ENCODE measurements around the gene DEPP1. TPM values are rescaled to one million over a fixed set of nuclear protein-coding genes. Genes with fewer than 3 reads are reported as not detected.

DEPP1 gene
- total and polyA plus RNA-seq, 2 of the 13 experiments (the other 11 are each of a cell fraction or from before 2014, with no cell fraction given) = 14.8 to 270 TPM

DNA sequence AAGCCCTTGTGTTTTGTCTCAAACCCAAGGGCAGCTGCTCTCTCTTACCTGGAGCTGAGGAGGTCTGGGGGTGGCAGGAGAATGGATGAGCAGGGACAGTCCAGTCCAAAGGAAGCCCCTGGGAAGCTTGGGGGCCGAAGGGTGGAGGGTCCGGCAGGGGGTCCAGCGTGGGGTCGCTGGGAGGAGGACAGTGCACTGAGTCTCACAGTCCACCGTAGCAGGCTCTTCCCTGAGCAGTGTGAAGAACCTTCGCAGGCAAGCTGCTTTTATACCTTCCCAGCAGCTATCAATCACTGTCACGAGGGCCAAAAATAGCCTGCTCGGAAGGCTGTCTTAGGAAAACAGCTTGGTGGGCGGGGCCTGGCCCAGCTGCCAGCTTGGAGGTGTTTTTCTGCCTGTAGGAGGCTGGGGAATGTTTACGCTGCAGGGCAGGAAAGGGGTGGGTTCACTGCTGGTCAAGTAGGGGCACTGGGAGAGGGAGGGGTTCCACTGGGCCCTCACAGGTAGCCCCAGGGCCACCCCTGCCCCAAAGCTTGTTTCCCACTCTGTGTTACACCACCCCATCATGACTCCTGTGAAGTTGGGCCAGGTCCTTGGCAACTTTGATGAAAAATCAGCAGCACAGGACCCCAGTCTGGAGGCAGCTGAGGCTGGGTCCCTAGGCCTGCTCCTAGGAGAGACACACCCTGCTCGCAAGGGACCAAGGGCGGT is at the start of gene DEPP1 (continued):
- TF ChIP-seq, protein P1, sequence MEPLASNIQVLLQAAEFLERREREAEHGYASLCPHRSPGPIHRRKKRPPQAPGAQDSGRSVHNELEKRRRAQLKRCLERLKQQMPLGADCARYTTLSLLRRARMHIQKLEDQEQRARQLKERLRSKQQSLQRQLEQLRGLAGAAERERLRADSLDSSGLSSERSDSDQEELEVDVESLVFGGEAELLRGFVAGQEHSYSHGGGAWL (CRISPR knock-in tag; IDR thresholded peaks at IDR 0.05) = peak; percentile 91
- no peak for TF ChIP-seq ZNF570 (CRISPR knock-in tag; IDR thresholded peaks at IDR 0.05; ENCODE audit: borderline replicate concordance)
- TF ChIP-seq SP140L (CRISPR knock-in tag; IDR thresholded peaks at IDR 0.05; ENCODE audit: borderline replicate concordance) = no peak
- TF ChIP-seq GMEB1 (CRISPR knock-in tag; IDR thresholded peaks at IDR 0.05; ENCODE audit: borderline replicate concordance) = peak; percentile 54; the same call in 1 of the 2 replicates
- peak; percentile 95 for TF ChIP-seq BCL6 (CRISPR knock-in tag; IDR thresholded peaks at IDR 0.05)
- peak; percentile 64; the same call in 1 of the 2 replicates for TF ChIP-seq ZNF451 (CRISPR knock-in tag; IDR thresholded peaks at IDR 0.05)
- TF ChIP-seq SUZ12 (IDR thresholded peaks at IDR 0.05; ENCODE audit: low read depth, low read length) = peak; percentile 3; the same call in 1 of the 2 replicates
- TF ChIP-seq, protein P2, sequence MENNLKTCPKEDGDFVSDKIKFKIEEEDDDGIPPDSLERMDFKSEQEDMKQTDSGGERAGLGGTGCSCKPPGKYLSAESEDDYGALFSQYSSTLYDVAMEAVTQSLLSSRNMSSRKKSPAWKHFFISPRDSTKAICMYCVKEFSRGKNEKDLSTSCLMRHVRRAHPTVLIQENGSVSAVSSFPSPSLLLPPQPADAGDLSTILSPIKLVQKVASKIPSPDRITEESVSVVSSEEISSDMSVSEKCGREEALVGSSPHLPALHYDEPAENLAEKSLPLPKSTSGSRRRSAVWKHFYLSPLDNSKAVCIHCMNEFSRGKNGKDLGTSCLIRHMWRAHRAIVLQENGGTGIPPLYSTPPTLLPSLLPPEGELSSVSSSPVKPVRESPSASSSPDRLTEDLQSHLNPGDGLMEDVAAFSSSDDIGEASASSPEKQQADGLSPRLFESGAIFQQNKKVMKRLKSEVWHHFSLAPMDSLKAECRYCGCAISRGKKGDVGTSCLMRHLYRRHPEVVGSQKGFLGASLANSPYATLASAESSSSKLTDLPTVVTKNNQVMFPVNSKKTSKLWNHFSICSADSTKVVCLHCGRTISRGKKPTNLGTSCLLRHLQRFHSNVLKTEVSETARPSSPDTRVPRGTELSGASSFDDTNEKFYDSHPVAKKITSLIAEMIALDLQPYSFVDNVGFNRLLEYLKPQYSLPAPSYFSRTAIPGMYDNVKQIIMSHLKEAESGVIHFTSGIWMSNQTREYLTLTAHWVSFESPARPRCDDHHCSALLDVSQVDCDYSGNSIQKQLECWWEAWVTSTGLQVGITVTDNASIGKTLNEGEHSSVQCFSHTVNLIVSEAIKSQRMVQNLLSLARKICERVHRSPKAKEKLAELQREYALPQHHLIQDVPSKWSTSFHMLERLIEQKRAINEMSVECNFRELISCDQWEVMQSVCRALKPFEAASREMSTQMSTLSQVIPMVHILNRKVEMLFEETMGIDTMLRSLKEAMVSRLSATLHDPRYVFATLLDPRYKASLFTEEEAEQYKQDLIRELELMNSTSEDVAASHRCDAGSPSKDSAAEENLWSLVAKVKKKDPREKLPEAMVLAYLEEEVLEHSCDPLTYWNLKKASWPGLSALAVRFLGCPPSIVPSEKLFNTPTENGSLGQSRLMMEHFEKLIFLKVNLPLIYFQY (CRISPR knock-in tag; IDR thresholded peaks at IDR 0.05; ENCODE audit: borderline replicate concordance) = peak; percentile 92
- peak; percentile 83; the same call in 1 of the 2 replicates for TF ChIP-seq ZBTB3 (CRISPR knock-in tag; IDR thresholded peaks at IDR 0.05; ENCODE audit: borderline replicate concordance, low read depth)
- no peak for TF ChIP-seq CC2D1A (CRISPR knock-in tag; IDR thresholded peaks at IDR 0.05)
- TF ChIP-seq ZNF513 (CRISPR knock-in tag; conservative IDR thresholded peaks at IDR 0.05) = no peak
- no peak for TF ChIP-seq ZNF850 (CRISPR knock-in tag; conservative IDR thresholded peaks at IDR 0.05)
- peak; percentile 100 for TF ChIP-seq HOXA5 (CRISPR knock-in tag; IDR thresholded peaks at IDR 0.05)
- TF ChIP-seq ZNF670 (CRISPR knock-in tag; IDR thresholded peaks at IDR 0.05; ENCODE audit: borderline replicate concordance) = no peak
- peak; percentile 78; the same call in 1 of the 2 replicates for TF ChIP-seq SAFB2 (CRISPR knock-in tag; IDR thresholded peaks at IDR 0.05; ENCODE audit: borderline replicate concordance, low read depth)
- TF ChIP-seq, protein P3, sequence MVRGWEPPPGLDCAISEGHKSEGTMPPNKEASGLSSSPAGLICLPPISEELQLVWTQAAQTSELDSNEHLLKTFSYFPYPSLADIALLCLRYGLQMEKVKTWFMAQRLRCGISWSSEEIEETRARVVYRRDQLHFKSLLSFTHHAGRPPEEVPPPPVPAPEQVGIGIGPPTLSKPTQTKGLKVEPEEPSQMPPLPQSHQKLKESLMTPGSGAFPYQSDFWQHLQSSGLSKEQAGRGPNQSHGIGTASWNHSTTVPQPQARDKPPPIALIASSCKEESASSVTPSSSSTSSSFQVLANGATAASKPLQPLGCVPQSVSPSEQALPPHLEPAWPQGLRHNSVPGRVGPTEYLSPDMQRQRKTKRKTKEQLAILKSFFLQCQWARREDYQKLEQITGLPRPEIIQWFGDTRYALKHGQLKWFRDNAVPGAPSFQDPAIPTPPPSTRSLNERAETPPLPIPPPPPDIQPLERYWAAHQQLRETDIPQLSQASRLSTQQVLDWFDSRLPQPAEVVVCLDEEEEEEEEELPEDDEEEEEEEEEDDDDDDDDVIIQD (CRISPR knock-in tag; IDR thresholded peaks at IDR 0.05; ENCODE audit: low read depth) = peak; percentile 83
- TF ChIP-seq CEBPB (IDR thresholded peaks at IDR 0.05; ENCODE audit: borderline replicate concordance, low read depth, low read length) = no peak
